Type B pancreatic cell (in vitro differentiated cells): Measurements from ENCODE around the gene PARD3B. TPM values are rescaled to one million over a fixed set of nuclear protein-coding genes. Genes with fewer than 3 reads are reported as not detected.

Experiments
- DNase-seq: peaks from one replicate; pipeline ENCODE4 v3.0.0; 2021; ENCODE audit warnings: mixed read lengths; ENCODE audit not compliant: unreplicated experiment; ENCODE audit errors: extremely low spot score
- H3K27ac Mint-ChIP-seq: 2 replicates; pipeline ENCODE4 v1.8.0; 2021; ENCODE audit warnings: mild to moderate bottlenecking, mixed read lengths
- H3K27me3 Mint-ChIP-seq: 2 replicates; pipeline ENCODE4 v1.8.0; 2021; ENCODE audit warnings: mixed read lengths
- H3K36me3 Mint-ChIP-seq: 2 replicates; pipeline ENCODE4 v1.8.0; 2021; ENCODE audit warnings: mixed read lengths
- H3K4me1 Mint-ChIP-seq: one replicate; pipeline ENCODE4 v1.8.0; 2021; ENCODE audit warnings: mixed read lengths; ENCODE audit not compliant: unreplicated experiment
- H3K4me3 Mint-ChIP-seq: 2 replicates; pipeline ENCODE4 v1.8.0; 2021; ENCODE audit warnings: mild to moderate bottlenecking, mixed read lengths
- H3K9me3 Mint-ChIP-seq: 2 replicates; pipeline ENCODE4 v1.8.0; 2021; ENCODE audit warnings: mixed read lengths
- total RNA-seq: library from RNA; stranded (reverse); gene quantifications from 2 replicates; pipeline ENCODE4 v1.2.1, GENCODE V29; 2021; ENCODE audit warnings: low replicate concordance
- TF ChIP-seq, protein P1 (sequence below): fragments of 200-600 bp; sonication (generic); conservative IDR thresholded peaks from 2 replicates; pipeline ENCODE4 v1.5.0; 2021; ENCODE audit warnings: antibody characterized with exemption, mild to moderate bottlenecking

The PARD3B gene
- total RNA-seq, 1 donor from 2014 or later, result 15.9 TPM

DNA sequence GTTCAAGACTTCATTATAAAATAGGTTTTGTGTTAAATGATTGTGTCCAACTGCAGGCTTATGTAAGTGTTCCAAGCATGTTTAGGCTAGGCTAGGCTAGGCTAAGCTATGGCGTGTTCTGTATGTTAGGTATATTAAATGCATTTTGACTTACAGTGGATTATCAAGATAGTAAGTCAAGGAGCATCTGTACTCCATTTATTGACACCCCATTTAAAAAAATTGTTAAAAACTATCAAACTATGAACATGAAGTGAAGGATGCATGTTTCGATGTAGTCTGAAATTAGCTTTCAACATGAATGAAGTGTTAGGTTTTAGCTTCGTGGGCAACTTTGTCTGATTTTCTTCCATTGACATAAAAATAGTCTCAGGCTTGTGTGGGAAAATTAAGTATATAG is 290.5 kb downstream of the PARD3B start:
- Mint-ChIP-seq H3K4me1 (no peaks in the 10 kb centered on the region), H3K4me3 (no peak overlapping the region), H3K27ac (no peak overlapping the region), H3K9me3 (peaks cover 8% of the 10 kb centered on the region), H3K27me3 (no peaks in the 10 kb centered on the region), H3K36me3 (no peaks in the 10 kb centered on the region)
- no peak for DNase-seq
- TF ChIP-seq, protein P1, sequence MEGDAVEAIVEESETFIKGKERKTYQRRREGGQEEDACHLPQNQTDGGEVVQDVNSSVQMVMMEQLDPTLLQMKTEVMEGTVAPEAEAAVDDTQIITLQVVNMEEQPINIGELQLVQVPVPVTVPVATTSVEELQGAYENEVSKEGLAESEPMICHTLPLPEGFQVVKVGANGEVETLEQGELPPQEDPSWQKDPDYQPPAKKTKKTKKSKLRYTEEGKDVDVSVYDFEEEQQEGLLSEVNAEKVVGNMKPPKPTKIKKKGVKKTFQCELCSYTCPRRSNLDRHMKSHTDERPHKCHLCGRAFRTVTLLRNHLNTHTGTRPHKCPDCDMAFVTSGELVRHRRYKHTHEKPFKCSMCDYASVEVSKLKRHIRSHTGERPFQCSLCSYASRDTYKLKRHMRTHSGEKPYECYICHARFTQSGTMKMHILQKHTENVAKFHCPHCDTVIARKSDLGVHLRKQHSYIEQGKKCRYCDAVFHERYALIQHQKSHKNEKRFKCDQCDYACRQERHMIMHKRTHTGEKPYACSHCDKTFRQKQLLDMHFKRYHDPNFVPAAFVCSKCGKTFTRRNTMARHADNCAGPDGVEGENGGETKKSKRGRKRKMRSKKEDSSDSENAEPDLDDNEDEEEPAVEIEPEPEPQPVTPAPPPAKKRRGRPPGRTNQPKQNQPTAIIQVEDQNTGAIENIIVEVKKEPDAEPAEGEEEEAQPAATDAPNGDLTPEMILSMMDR, result no peak

DNA sequence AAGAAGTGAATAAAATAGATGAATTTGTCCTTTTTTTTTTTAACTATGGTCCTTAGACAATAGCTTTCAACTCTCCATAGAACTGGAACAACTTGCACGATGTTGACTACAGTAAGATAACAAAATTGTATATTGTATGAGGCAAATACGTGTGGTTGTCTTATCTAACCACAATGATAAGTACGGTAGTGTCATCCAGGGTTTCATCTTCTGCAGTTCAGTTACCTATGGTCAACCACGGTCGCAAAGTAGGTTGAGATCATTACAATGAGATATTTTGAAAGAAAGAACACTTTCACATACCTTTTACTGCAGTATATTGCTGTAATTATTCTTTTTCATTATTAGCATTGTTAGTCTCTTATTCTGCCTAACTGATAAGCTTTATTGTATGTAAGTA is 295.2 kb downstream of the PARD3B start:
- Mint-ChIP-seq H3K27me3 (no peaks in the 10 kb centered on the region), H3K36me3 (no peaks in the 10 kb centered on the region), H3K9me3 (peaks cover 8% of the 10 kb centered on the region), H3K27ac (no peak overlapping the region), H3K4me3 (no peak overlapping the region), H3K4me1 (peaks cover 11% of the 10 kb centered on the region)
- TF ChIP-seq, protein P1, result no peak
- no peak for DNase-seq

DNA sequence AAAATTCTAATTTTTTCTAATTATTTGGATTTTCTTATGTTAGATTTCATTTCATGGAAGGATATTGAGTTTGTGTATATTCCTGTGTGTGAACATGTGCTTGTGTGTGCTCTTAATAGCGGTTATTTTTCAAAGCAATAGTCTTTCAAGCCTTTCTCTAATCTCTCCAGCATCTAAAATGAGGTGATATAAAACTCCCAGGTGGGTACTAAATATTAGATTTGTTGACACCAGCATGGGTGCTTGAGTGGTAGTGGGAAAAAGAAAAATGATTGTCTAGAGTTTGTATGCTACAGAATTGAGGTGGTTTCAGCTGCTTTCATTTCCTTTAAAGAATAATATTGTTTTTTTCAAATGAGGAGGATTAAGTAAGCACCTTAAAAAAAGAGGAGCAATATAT is 296.8 kb downstream of the PARD3B start:
- no peak overlapping the region for H3K4me3 Mint-ChIP-seq
- no peaks in the 10 kb centered on the region for H3K36me3 Mint-ChIP-seq
- peaks cover 11% of the 10 kb centered on the region for H3K4me1 Mint-ChIP-seq
- TF ChIP-seq, protein P1, result no peak
- no peak for DNase-seq
- H3K27ac Mint-ChIP-seq, result no peak overlapping the region
- no peaks in the 10 kb centered on the region for H3K27me3 Mint-ChIP-seq
- peaks cover 8% of the 10 kb centered on the region for H3K9me3 Mint-ChIP-seq

DNA sequence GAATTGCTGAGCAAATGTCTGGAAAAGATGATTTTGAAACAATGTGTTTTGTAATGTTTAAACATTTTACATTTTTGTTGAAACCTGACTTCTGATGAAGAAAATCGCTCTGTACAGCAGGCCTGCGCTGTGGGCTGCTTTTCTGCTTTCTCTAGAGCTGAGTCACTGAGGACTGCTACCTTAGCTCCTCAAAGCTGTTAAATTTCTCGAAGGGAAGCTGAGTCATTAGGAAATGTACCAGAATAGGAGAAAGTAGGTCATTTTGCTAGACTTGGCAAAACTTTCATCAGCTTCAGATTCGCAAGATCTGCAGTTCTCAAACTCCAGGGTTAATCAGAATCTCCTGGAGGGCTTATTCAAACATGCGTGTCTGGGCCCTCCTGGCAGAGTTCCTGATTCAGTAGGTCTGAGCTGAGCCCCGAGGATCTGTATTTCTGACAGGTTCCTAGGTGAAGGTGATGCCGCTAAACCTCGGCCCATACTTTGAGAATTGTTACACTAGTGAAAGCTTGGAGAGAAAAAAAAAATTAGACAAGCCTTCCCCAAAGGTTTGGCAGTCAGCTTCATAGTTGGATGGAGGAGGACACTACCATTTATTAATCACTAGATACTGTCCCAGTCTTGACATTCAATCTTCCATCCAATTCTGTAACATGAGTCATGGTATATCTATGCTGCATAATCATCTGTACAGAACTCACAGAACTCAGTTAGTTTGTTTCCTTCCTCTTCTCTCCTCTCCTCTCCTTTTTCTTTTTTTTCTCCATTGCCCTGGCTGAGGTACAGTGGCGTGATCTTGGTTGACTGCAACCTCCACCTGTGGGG is 297.6 kb downstream of the PARD3B start:
- no peak overlapping the region for H3K27ac Mint-ChIP-seq
- H3K27me3 Mint-ChIP-seq, result no peaks in the 10 kb centered on the region

DNA sequence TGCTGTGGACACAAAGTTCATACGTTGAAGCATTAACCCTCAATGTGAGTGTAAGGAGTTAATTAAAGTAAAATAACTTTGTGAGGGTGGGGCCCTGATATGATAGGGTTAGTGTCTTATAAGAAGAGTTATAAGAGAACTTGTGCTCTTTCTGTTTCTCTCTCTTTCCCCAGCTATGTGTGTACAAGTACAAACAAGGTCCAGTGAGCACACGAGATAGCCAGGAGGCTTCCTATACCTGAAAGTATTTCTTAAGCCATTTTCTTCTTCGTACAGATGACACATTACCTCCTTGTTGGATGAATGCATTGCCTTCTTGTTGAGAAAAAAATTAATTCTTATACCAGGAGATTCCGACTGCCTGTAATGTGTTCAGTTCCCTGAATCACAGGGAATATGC is 301.2 kb downstream of the PARD3B start:
- Mint-ChIP-seq H3K4me3 (no peak overlapping the region), H3K9me3 (no peaks in the 10 kb centered on the region)
- TF ChIP-seq, protein P1, result no peak

More for the DNA sequence above, 297.6 kb downstream of the PARD3B start:
- peaks cover 11% of the 10 kb centered on the region for H3K4me1 Mint-ChIP-seq
- H3K36me3 Mint-ChIP-seq, result no peaks in the 10 kb centered on the region
- TF ChIP-seq, protein P1, result no peak
- H3K9me3 Mint-ChIP-seq, result peaks cover 5% of the 10 kb centered on the region
- no peak for DNase-seq
- no peak overlapping the region for H3K4me3 Mint-ChIP-seq

More for the DNA sequence above, 301.2 kb downstream of the PARD3B start:
- Mint-ChIP-seq H3K27me3 (no peaks in the 10 kb centered on the region), H3K36me3 (no peaks in the 10 kb centered on the region), H3K4me1 (peaks cover 19% of the 10 kb centered on the region), H3K27ac (no peak overlapping the region)
- no peak for DNase-seq
